ENCODE results near the gene FAM107A. TPM values are rescaled to one million over a fixed set of nuclear protein-coding genes. Genes with fewer than 3 reads are reported as not detected.
A peak's percentile ranks its signal among the peaks of the same experiment; 100 is the strongest.

Gene FAM107A
- polyA plus RNA-seq, 1 donor (not counting 4 experiments of a cell fraction or from before 2014, with no cell fraction given) = not detected

- Histone ChIP-seq H3K4me2 (ENCODE audit: control insufficient read depth, extremely low read depth, insufficient read depth, low read depth, low read length) (no peak overlapping the region), H4K20me1 (ENCODE audit: control insufficient read depth, extremely low read depth, insufficient read depth, low read length) (no peaks in the 10 kb centered on the region), H3K36me3 (ENCODE audit: control insufficient read depth in 2 of 2, extremely low read depth in 1 of 2, insufficient read depth in 2 of 2, low read length in 2 of 2) (no peaks in the 10 kb centered on the region), H3K79me2 (ENCODE audit: control insufficient read depth, insufficient read depth, low read length) (no peaks in the 10 kb centered on the region), H3K4me3 (ENCODE audit: control insufficient read depth in 2 of 3, extremely low read depth in 1 of 3, insufficient read depth in 2 of 3, low read depth in 1 of 3, low read length in 3 of 3) (no peak overlapping the region), H3K27ac (ENCODE audit: control insufficient read depth, insufficient read depth, low read length) (no peak overlapping the region), H3K4me1 (ENCODE audit: control insufficient read depth, extremely low read depth, insufficient read depth, low read length) (peaks cover 21% of the 10 kb centered on the region), H3K9me1 (ENCODE audit: control insufficient read depth, extremely low read depth, insufficient read depth, low read length) (no peaks in the 10 kb centered on the region), H3K9me3 (ENCODE audit: control insufficient read depth, low read depth, low read length) (no peaks in the 10 kb centered on the region), H3K27me3 (ENCODE audit: control insufficient read depth, extremely low read depth, insufficient read depth, low read length) (no peaks in the 10 kb centered on the region), H2AFZ (ENCODE audit: control insufficient read depth, low read length) (no peak overlapping the region), H3K9ac (ENCODE audit: control insufficient read depth, extremely low read depth, insufficient read depth, low read length) (no peak overlapping the region)
- FAIRE-seq = no peak
- dilution Hi-C loops (cut with MboI; ENCODE audit: extremely low pct_ligation_motif_present, low sequenced_read_pairs) = no loop called here
- no peak for DNase-seq (ENCODE audit: low read depth, low spot score)
- TF ChIP-seq EZH2 (IDR thresholded peaks at IDR 0.05; ENCODE audit: low read length) = no peak
- TF ChIP-seq, protein P1, sequence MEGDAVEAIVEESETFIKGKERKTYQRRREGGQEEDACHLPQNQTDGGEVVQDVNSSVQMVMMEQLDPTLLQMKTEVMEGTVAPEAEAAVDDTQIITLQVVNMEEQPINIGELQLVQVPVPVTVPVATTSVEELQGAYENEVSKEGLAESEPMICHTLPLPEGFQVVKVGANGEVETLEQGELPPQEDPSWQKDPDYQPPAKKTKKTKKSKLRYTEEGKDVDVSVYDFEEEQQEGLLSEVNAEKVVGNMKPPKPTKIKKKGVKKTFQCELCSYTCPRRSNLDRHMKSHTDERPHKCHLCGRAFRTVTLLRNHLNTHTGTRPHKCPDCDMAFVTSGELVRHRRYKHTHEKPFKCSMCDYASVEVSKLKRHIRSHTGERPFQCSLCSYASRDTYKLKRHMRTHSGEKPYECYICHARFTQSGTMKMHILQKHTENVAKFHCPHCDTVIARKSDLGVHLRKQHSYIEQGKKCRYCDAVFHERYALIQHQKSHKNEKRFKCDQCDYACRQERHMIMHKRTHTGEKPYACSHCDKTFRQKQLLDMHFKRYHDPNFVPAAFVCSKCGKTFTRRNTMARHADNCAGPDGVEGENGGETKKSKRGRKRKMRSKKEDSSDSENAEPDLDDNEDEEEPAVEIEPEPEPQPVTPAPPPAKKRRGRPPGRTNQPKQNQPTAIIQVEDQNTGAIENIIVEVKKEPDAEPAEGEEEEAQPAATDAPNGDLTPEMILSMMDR (optimal IDR thresholded peaks at IDR 0.05 in 1 of 3, IDR thresholded peaks at IDR 0.05 in 1 of 3, conservative IDR thresholded peaks at IDR 0.05 in 1 of 3; ENCODE audit: extremely low read depth in 1 of 3, insufficient read depth in 2 of 3, low read length in 3 of 3) = no peak
Measured at GRCh38 chr3:58565621-58566397, 11.4 kb downstream of the FAM107A start.

DNA sequence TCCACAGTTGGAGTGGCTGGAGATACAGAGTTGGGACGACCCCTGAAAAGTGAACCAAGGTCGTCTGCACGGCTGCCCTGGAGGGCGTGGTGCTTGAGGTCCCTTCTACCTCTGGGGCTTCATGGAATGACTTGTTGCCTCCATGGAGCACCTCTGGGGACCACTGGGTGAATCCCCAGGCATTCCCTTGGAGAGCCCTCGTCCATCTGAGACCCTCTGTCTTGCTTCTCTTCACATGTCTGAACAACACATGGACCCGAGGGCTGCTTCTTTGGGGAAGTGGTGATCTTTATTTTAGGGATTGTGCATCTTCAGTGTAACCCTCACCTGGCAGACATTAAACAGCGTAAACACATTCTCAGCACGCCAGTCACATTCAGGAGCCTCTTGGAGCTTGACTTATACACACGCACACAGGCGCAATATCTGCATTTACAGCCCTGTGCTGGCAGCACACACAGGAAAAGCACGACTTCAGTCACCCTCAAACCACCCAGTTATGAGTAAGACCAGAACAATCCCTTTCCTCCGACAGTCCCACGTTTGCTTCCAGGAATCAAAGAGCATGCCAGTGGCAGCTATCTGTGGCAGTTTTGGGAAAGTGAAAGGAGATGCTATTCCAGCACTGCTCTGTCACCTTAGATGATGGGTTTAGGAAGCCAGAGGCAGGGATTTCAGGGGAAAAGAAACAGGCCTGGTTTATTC, 12.6 kb downstream of the FAM107A start:
- H3K4me2 ChIP-seq (ENCODE audit: control insufficient read depth, extremely low read depth, insufficient read depth, low read depth, low read length) = peak overlapping the region; percentile 25
- H2AFZ ChIP-seq (ENCODE audit: control insufficient read depth, low read length) = no peak overlapping the region

More for the DNA sequence above, 12.6 kb downstream of the FAM107A start:
- H4K20me1 ChIP-seq (ENCODE audit: control insufficient read depth, extremely low read depth, insufficient read depth, low read length) = no peaks in the 10 kb centered on the region
- no peaks in the 10 kb centered on the region for H3K36me3 ChIP-seq (ENCODE audit: control insufficient read depth in 2 of 2, extremely low read depth in 1 of 2, insufficient read depth in 2 of 2, low read length in 2 of 2)
- peaks cover 23% of the 10 kb centered on the region for H3K4me1 ChIP-seq (ENCODE audit: control insufficient read depth, extremely low read depth, insufficient read depth, low read length)
- no peak overlapping the region for H3K27ac ChIP-seq (ENCODE audit: control insufficient read depth, insufficient read depth, low read length)
- peak; percentile 86 for FAIRE-seq
- no peaks in the 10 kb centered on the region for H3K9me1 ChIP-seq (ENCODE audit: control insufficient read depth, extremely low read depth, insufficient read depth, low read length)
- no peak overlapping the region for H3K4me3 ChIP-seq (ENCODE audit: control insufficient read depth in 2 of 3, extremely low read depth in 1 of 3, insufficient read depth in 2 of 3, low read depth in 1 of 3, low read length in 3 of 3)
- no peaks in the 10 kb centered on the region for H3K27me3 ChIP-seq (ENCODE audit: control insufficient read depth, extremely low read depth, insufficient read depth, low read length)
- H3K9ac ChIP-seq (ENCODE audit: control insufficient read depth, extremely low read depth, insufficient read depth, low read length) = no peak overlapping the region
- no peak for DNase-seq (ENCODE audit: low read depth, low spot score)
- dilution Hi-C loops (cut with MboI; ENCODE audit: extremely low pct_ligation_motif_present, low sequenced_read_pairs) = no loop called here
- no peak for TF ChIP-seq EZH2 (IDR thresholded peaks at IDR 0.05; ENCODE audit: low read length)
- TF ChIP-seq, protein P1 (optimal IDR thresholded peaks at IDR 0.05 in 1 of 3, IDR thresholded peaks at IDR 0.05 in 1 of 3, conservative IDR thresholded peaks at IDR 0.05 in 1 of 3; ENCODE audit: extremely low read depth in 1 of 3, insufficient read depth in 2 of 3, low read length in 3 of 3) = no peak
- no peaks in the 10 kb centered on the region for H3K9me3 ChIP-seq (ENCODE audit: control insufficient read depth, low read depth, low read length)
- no peaks in the 10 kb centered on the region for H3K79me2 ChIP-seq (ENCODE audit: control insufficient read depth, insufficient read depth, low read length)
